GM21447 (cell line): ENCODE results near the gene CITED2.
"Not testable (repeated sequence)": the region's sequence is repeated elsewhere in the genome, so short reads cannot be mapped to it uniquely, and the experiment has no call there.

Source experiments
- ATAC-seq: cut with Tn5 transposase; IDR thresholded peaks from one replicate; pipeline ENCODE4 v1.9.1; 2021; ENCODE audit not compliant: unreplicated experiment

The CITED2 gene

DNA sequence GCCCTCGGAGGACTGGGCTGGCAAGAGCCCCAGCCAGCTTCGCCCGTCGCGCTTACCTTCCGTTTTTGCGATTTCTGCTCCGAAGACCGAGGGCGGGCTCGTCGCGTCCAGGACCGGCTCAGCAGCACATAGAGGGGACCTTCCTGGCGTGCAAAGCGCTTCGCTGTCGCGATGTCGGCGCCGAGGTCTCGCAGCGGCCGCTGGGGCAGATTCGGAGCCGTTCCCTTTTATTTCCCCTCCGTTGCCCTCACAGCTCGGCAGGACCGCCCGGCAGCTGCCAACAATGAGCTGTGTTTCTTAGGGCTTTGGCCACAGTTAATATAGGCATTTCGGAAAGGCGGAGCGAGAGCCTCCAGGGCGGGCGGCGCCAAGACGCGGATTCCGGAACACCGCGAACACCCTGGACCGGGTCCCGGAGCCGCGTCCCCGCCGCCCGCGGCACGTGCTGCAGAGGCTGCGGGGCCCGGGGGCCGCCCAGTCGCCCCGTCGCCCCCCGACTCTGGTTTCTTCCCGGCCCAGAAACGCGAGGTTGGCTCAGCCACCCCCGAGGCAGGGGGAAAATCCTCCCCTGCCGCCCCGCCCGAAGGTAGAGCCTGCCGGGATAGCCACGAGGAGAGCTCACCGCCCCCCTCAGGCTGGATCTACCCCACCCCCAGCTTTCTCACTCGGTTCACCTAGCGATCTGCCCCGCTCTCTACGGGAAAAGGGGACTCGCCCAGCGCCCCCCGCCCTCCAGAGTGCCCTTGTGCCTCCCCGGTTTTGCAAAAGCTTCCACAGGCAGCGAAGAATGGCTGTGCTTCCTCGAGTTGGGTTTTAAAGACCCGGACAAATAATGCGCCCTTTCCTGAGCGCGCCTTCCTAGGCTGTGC lies at the start of gene CITED2:
TSS of gene CITED2 (minus strand) at position 292 of the 869 bp plus-strand sequence. CDS start 704 bp downstream, outside the sequence.
- peak; percentile 68 for ATAC-seq

GRCh38 chr6:139423037-139423703 lies 48.7 kb upstream of the CITED2 start:
- ATAC-seq = no peak

- no peak for ATAC-seq
Observed at GRCh38 chr6:139422105-139423036, 47.9 kb upstream of the CITED2 start.

GRCh38 chr6:139418481-139419132 lies 44.2 kb upstream of the CITED2 start:
- ATAC-seq = no peak

- ATAC-seq = no peak
Observed at GRCh38 chr6:139416146-139416545, 41.7 kb upstream of the CITED2 start.

- ATAC-seq = no peak
Observed at GRCh38 chr6:139415365-139415764, 40.9 kb upstream of the CITED2 start.

GRCh38 chr6:139412103-139412502 lies 37.7 kb upstream of the CITED2 start:
- not testable (repeated sequence) for ATAC-seq

- ATAC-seq = no peak
Observed at GRCh38 chr6:139409026-139409425, 34.6 kb upstream of the CITED2 start.

GRCh38 chr6:139407718-139408222 lies 33.3 kb upstream of the CITED2 start:
- ATAC-seq = no peak

DNA sequence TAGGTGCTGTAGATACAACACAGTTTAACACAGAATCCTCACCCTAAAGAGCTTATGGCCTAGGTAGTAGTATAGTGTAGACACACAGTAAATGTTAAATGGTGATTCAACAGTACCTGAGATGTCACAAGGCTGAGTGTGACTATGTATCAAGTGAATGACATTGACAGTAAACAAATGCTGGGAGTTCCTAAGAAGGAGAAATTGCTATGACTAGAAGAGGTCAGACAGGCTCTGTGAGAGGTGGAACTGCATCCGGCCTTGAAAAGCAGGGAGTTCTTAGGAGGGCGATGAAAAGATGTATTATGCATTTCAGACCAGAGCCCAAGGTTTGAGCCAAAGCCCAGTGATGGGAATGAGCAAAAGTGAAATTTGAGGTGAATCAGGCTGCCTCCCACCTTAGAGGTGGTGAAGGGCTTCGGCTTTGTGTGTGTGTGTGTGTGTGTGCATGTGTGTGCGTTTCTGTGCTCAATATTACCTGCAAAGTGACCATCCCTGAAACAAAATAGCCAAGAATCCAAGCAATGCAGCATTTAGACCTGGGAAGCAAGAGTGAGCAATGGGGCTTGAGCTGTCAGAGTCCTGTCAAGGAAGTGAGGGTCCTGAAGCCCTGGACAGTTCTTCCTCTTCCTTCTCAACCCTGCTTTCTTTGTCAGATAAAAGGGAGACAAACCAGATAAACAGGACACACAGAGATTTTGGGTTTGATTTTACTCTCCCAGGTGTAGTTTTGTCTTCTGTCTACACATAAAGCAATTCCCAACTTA lies 32.3 kb upstream of the CITED2 start:
- no peak for ATAC-seq

GRCh38 chr6:139402876-139403386 lies 28.5 kb upstream of the CITED2 start:
- ATAC-seq = no peak

DNA sequence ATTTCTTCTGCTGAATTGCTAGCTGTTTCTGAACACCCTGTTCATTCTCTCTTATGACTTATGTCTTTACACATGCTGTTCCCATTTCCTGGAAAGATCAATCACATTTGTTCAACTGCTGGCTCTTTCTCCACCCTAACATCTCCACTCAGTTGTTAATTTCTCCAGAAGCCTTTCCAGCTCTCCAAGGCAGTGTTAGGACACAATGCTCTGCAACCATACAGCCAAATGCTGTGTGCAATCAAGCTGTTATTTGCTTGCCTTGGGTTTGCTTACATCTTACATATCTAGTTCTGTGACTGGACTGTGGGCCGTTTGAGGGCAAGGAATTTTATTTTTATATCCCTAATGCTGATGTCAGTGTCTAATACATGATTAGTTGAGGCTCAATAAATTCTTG lies 24.2 kb upstream of the CITED2 start:
- no peak for ATAC-seq

- no peak for ATAC-seq
Observed at GRCh38 chr6:139395891-139396301, 21.4 kb upstream of the CITED2 start.

GRCh38 chr6:139395371-139395770 lies 20.9 kb upstream of the CITED2 start:
- ATAC-seq = no peak

DNA sequence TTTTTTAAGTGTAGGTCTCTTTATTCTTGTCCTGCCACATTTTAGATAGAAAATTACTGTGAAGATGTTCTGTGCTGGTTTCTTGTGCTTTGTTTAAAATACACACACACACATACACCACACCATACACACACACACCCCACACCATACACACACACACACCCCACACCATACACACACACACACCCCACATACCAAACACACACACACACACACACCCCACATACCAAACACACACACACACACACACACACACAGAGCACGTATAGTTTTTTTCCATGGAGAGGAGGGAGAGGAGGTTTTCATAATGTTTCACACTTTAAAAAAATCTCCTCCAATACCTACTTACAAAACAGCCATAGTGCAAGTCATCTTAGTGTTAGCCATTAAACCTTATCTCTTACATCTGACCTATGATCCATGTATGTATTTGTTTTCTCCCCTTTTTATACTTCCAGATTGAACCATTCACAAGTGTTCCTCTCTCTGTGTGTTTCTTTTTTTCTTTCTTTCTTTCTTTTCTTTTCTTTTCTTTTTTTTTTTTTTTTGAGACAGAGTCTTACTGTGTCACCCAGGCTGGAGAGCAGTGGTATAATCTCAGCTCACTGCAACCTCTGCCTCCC lies 19.7 kb upstream of the CITED2 start:
- no peak for ATAC-seq

- ATAC-seq = peak; percentile 98
Observed at GRCh38 chr6:139392794-139393193, 18.3 kb upstream of the CITED2 start.

DNA sequence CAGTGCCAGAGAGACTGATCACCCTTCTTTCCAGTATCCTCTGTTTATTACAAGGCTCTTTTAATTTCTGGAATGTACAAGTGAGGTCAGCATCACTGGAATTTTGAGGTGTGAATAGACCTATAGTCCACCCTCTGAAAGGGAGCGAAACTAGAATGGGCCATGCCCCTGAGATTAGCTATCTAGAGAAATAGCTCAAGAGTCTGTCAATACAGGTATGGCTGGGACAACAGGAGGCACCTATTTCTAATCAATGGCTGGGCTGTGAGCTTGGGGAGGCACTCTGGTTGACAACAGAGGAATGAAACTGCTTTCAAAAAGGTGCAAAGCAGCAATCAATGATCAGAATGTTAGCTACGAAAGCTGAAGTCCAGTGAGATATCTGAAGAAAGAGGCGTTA lies 17.3 kb upstream of the CITED2 start:
- ATAC-seq = no peak

DNA sequence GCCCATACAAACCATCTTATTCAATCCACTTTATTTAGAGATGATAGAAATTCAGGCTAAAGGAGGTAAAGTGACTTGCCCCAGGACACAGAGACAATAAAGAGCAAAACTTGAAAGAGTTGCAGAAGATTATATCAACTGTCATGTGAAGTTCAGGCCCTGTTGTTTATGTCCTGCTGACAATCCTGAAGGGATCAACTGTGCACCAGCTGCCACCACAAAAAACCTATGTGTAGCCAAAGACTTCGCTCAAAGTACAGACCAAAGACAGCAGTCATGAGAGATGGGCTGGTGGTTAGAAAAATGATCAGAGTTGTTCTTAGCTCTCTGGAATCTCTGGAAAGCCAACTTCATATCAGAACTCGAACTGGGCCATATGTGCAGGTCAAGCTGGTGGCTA lies 16.0 kb upstream of the CITED2 start:
- ATAC-seq = no peak

DNA sequence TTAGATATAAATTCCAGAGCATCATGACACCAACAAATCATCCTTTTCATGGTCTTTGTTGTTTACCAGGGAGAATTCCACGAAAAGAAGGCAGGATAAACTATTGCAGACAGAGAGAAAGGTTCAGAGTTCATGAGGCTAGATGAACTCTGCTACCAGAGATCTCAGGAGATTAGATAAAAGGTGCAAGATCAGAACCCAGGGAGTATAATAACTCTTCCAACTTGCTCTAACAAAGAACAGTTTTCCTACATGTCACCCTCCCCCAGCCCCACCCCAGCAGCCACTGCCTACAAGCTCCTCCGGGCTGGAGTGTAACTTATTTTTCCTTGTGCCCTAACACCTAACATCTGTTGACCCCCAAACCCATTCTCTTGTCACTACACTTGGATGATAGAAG lies 13.9 kb upstream of the CITED2 start:
- no peak for ATAC-seq
